ENCODE data around the gene RANGAP1. TPM values are rescaled to one million over a fixed set of nuclear protein-coding genes. Genes with fewer than 3 reads are reported as not detected.

RANGAP1 gene
- total and polyA plus RNA-seq, 2 of the 8 experiments (the other 6 are each of a cell fraction or from before 2014, with no cell fraction given): 121 to 171 TPM

DNA sequence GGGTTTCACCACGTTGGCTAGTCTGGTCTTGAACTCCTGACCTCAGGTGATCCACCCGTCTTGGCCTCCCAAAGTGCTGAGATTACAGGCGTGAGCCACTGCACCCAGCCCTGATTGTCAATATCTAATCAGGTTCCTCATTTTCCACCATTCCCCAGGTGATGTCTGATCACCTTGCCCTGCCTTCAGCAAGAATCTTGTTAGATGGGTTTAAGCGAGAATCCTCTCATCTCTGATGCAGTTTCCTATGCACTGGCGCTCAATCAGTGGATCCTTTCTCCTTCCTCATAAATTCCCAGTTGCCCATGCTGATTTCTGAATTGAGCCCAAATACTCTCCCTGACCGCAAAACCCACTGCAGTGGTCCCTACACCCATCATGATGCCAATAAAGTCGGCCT, 14.7 kb upstream of the RANGAP1 start (continued):
- TF ChIP-seq, protein P1, sequence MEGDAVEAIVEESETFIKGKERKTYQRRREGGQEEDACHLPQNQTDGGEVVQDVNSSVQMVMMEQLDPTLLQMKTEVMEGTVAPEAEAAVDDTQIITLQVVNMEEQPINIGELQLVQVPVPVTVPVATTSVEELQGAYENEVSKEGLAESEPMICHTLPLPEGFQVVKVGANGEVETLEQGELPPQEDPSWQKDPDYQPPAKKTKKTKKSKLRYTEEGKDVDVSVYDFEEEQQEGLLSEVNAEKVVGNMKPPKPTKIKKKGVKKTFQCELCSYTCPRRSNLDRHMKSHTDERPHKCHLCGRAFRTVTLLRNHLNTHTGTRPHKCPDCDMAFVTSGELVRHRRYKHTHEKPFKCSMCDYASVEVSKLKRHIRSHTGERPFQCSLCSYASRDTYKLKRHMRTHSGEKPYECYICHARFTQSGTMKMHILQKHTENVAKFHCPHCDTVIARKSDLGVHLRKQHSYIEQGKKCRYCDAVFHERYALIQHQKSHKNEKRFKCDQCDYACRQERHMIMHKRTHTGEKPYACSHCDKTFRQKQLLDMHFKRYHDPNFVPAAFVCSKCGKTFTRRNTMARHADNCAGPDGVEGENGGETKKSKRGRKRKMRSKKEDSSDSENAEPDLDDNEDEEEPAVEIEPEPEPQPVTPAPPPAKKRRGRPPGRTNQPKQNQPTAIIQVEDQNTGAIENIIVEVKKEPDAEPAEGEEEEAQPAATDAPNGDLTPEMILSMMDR (IDR thresholded peaks at IDR 0.05; ENCODE audit: control extremely low read depth in 1 of 3, insufficient read depth in 1 of 3, low read depth in 1 of 3, low read length in 3 of 3): no peak
- TF ChIP-seq SUZ12 (IDR thresholded peaks at IDR 0.05; ENCODE audit: low read length) (no peak), CBX5 (IDR thresholded peaks at IDR 0.05; ENCODE audit: low read depth, low read length) (no peak), SP2 (IDR thresholded peaks at IDR 0.05; ENCODE audit: low read length) (no peak), JUN (IDR thresholded peaks at IDR 0.05; ENCODE audit: low read depth, low read length) (no peak), KDM4A (IDR thresholded peaks at IDR 0.05; ENCODE audit: low read depth, low read length, severe bottlenecking) (no peak), RBBP5 (IDR thresholded peaks at IDR 0.05; ENCODE audit: borderline replicate concordance, low read depth, low read length) (no peak), CHD1 (IDR thresholded peaks at IDR 0.05; ENCODE audit: low read depth, low read length) (no peak)
